HG03460 (cell line): ENCODE measurements around the gene DPRX.
"Not testable (repeated sequence)": the region's sequence is repeated elsewhere in the genome, so short reads cannot be mapped to it uniquely, and the experiment has no call there.

ENCODE experiments used
- ATAC-seq: cut with Tn5 transposase; IDR thresholded peaks from one replicate; pipeline ENCODE4 v1.9.1; 2021; ENCODE audit not compliant: unreplicated experiment

Gene DPRX

GRCh38 chr19:53644061-53644816 is 12.4 kb downstream of the DPRX start:
- no peak for ATAC-seq

GRCh38 chr19:53646144-53646543 is 14.3 kb downstream of the DPRX start:
- no peak for ATAC-seq

GRCh38 chr19:53647350-53647749 is 15.6 kb downstream of the DPRX start:
- no peak for ATAC-seq

GRCh38 chr19:53647792-53648191 is 16.0 kb downstream of the DPRX start:
- ATAC-seq = no peak

GRCh38 chr19:53649746-53650593 is 18.2 kb downstream of the DPRX start:
- ATAC-seq = no peak

GRCh38 chr19:53652476-53652875 is 20.7 kb downstream of the DPRX start:
- no peak for ATAC-seq

GRCh38 chr19:53655042-53655665 is 23.4 kb downstream of the DPRX start:
- ATAC-seq = no peak

GRCh38 chr19:53657330-53657729 is 25.5 kb downstream of the DPRX start:
- no peak for ATAC-seq

GRCh38 chr19:53657778-53658177 is 26.0 kb downstream of the DPRX start:
- no peak for ATAC-seq

GRCh38 chr19:53659292-53659691 is 27.5 kb downstream of the DPRX start:
- ATAC-seq = no peak

GRCh38 chr19:53660584-53660983 is 28.8 kb downstream of the DPRX start:
- ATAC-seq = no peak

GRCh38 chr19:53662209-53662608 is 30.4 kb downstream of the DPRX start:
- no peak for ATAC-seq

- ATAC-seq = no peak
Observed at GRCh38 chr19:53664152-53664551, 32.4 kb downstream of the DPRX start.

- no peak for ATAC-seq
Observed at GRCh38 chr19:53664760-53665159, 33.0 kb downstream of the DPRX start.

GRCh38 chr19:53666331-53666730 is 34.5 kb downstream of the DPRX start:
- ATAC-seq = not testable (repeated sequence)

GRCh38 chr19:53668804-53669203 is 37.0 kb downstream of the DPRX start:
- not testable (repeated sequence) for ATAC-seq

- no peak for ATAC-seq
Observed at GRCh38 chr19:53670345-53670744, 38.5 kb downstream of the DPRX start.

GRCh38 chr19:53671663-53672062 is 39.9 kb downstream of the DPRX start:
- ATAC-seq = no peak
